C4-2B (cell line): ENCODE results near the gene SYVN1.

Experiments
- CTCF ChIP-seq: fragments of 450-650 bp; conservative IDR thresholded peaks from 2 replicates; pipeline ENCODE4 v1.5.1; 2017; ENCODE audit warnings: mild to moderate bottlenecking
- ZFX ChIP-seq: fragments of 450-650 bp; IDR thresholded peaks from 2 replicates; pipeline ENCODE4 v1.6.1; 2017

DNA sequence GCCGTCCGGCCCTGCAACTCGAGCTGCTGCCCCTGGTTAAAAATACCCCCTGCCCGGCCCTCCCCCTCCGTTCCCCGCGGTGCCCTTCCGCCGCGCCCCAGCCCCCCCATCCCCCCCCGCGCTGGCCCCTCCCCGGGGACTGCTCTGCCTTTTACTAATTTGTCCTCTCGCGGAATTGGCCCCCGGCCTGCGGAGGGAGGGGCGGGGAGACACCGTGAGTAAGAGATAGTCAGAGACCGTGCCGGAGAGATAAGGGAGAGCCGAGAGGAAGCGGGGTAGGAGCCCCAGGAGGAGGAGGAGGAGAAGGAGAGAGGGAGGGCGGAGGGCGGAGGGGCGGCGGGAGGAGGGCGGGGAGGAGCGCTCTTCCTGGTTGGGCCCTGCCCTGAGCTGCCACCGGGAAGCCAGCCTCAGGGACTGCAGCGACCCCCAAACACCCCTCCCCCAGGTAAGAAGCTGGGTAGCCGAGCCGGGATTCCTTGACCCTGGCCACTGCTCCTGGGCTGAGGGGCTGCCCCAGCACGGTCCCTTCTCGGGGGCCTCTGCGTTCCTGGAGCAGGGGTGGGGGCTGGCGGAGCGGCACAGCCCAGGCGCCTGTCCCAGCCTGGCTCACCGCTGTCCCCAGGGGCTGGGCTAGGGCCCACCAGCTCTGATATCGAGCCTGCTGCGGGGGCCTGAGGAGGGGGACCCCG is 47.4 kb upstream of the SYVN1 start, which contains the start of gene CAPN1:
- TF ChIP-seq CTCF (no peak), ZFX (peak; percentile 36; the same call in 1 of the 2 replicates)
